HCT116 (cell line): ENCODE measurements around the gene LTBP4.

ENCODE experiments used
- CTCF ChIP-seq, 3 experiments: fragments of 200-600 bp in 1 of 3; sonication (generic) in 1 of 3; IDR thresholded peaks in 2 of 3; conservative IDR thresholded peaks in 1 of 3; 2 replicates each; pipeline ENCODE4 v1.5.1; 2012 to 2017; ENCODE audit warnings: low read depth in 2 of 3, low read length in 2 of 3, antibody characterized with exemption in 1 of 3, borderline replicate concordance in 1 of 3, control low read depth in 1 of 3, mild to moderate bottlenecking in 1 of 3, mixed read lengths in 1 of 3, mixed run types in 1 of 3, moderate library complexity in 1 of 3; ENCODE audit not compliant: insufficient read depth in 1 of 3
- EZH2phosphoT487 ChIP-seq: fragments of 200-600 bp; IDR thresholded peaks from 2 replicates; pipeline ENCODE4 v1.6.1; 2018; ENCODE audit warnings: antibody characterized with exemption, borderline replicate concordance
- MAX ChIP-seq: IDR thresholded peaks from 2 replicates; pipeline ENCODE4 v1.6.1; 2012
- POLR2A ChIP-seq: IDR thresholded peaks from 2 replicates; pipeline ENCODE4 v1.7.0; 2011; ENCODE audit warnings: borderline replicate concordance; ENCODE audit not compliant: insufficient read depth, insufficient read length; ENCODE audit errors: extremely low read depth

GRCh38 chr19:40556953-40557530 lies 44.1 kb upstream of the LTBP4 start:
- TF ChIP-seq EZH2phosphoT487 (no peak), CTCF (IDR thresholded peaks at IDR 0.05 in 2 of 3, conservative IDR thresholded peaks at IDR 0.05 in 1 of 3; ENCODE audit: borderline replicate concordance in 1 of 3, insufficient read depth in 1 of 3, low read depth in 2 of 3, low read length in 2 of 3) (no peak), MAX (no peak), POLR2A (no peak)
